ENCODE measurements around the gene FGD2.

The FGD2 gene

GRCh38 chr6:36970892-36971842 is 34.3 kb upstream of the FGD2 start:
- DNase-seq (ENCODE audit: low read depth) = no peak

DNA sequence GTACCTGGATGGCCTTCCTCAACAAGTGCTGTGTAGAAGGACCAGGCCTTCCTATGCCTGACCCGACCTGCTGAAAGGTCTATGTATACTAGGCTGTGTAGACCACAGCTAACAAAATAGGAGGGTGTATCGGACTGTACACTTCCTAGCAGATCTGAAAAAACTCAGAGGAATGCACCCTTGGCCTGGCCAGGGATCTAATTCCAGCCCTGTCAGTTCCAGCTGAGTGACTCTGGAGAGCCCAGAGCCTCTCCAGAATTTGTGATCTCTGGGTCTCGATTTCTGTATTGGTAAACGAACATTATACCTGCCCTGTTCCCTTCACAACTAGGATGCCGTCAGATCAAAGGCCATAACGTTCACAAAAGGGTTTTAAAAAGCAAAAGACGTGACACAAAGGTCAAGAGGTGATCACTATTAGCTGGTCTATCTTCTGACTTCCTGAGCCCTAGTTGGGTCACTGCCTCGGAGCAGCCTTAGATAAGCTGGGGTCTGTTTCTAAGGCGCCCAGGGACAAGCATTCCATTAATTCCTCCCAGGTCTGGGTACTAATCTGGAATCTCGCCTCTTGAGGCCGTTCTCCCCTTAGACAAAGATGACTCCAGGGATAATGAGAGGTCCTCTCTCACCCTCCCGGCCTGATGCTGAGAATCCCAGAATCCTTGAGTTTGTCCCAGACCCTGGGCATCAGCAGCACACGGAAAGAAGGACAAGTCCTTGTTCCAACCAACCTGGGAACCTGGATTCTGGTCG is 33.4 kb upstream of the FGD2 start:
- DNase-seq (ENCODE audit: low read depth) = no peak

DNA sequence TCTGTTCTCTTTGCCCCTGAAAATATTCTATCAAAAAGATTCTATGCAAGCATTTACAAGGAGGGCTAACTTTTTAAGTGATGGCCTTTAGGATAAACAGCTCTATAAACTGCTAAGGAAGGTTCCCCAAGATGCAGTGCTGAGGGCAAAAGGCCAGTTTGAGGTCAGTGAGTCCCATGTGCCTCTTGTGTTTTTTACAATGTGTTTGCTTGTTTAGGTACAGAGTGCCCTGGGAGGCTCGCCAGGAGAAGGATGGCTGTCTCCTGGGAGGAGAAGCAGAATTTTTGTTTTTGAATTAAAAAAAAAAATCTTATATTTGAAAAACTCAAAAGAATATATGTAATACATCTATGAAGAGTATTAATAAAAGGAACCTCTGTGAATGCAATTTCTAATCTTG is 32.3 kb upstream of the FGD2 start:
- DNase-seq (ENCODE audit: low read depth) = no peak

- no peak for DNase-seq (ENCODE audit: low read depth)
Measured at GRCh38 chr6:36973647-36974046, 31.8 kb upstream of the FGD2 start.

- no peak for DNase-seq (ENCODE audit: low read depth)
Measured at GRCh38 chr6:36975231-36976006, 30.0 kb upstream of the FGD2 start.

DNA sequence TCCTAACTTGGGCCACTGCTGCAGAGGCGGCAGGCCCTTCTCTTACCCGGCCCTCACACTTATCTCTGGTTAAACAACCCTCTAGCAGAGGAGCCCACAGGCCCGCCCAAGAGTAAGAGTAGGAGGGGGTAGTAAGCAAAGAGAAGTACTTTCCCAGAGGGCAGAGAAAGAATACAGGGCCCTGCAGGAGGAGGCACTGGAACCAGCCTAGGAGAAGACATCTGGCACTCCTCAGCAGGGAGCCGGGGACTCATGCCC is 29.5 kb upstream of the FGD2 start:
- no peak for DNase-seq (ENCODE audit: low read depth)

DNA sequence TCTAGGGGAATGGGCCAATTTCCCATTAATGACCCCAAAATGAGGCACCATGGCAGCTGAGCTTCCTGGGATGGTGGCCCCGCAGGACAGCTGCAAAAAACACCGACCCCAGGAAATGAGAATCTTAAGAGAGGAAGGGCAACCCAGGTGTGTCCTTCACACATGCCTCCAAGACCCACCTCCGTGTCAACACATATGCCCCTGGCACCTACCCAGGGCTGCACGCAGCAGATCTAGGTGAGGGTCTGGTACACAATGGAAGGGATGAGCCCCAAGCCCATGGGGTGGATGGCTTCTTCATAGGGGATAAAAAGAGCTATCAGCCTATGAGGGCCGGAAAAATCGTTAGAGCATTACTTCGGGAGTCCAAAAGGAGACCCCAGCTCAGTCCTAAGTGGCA is 28.9 kb upstream of the FGD2 start:
- no peak for DNase-seq (ENCODE audit: low read depth)

GRCh38 chr6:36976931-36977330 is 28.5 kb upstream of the FGD2 start:
- DNase-seq (ENCODE audit: low read depth) = no peak

DNA sequence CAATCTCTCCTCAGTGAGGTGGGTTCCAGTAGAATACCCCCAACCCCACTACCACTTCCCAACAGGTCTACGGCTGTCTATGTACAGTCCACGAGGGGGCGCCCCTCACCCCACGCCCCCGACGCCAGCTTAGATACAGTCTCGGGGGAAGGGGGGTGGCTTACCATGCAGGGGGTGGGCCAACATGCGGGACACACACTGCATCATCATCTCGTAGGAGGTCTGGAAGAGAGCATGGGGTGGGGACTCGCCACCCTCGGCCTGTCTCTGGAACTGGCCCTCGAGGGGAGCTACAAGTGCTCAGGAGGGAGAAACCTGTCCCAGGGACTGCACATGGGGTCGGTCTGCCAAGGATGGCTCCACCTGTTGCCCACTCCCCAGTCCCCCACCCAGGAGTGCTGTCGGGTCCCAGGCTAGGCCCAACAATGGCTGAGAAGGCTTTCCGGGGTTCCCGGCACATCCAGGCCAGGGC is 27.9 kb upstream of the FGD2 start:
- no peak for DNase-seq (ENCODE audit: low read depth)

- no peak for DNase-seq (ENCODE audit: low read depth)
Measured at GRCh38 chr6:36978421-36979346, 26.8 kb upstream of the FGD2 start.

GRCh38 chr6:36979347-36979742 is 26.1 kb upstream of the FGD2 start:
- no peak for DNase-seq (ENCODE audit: low read depth)

DNA sequence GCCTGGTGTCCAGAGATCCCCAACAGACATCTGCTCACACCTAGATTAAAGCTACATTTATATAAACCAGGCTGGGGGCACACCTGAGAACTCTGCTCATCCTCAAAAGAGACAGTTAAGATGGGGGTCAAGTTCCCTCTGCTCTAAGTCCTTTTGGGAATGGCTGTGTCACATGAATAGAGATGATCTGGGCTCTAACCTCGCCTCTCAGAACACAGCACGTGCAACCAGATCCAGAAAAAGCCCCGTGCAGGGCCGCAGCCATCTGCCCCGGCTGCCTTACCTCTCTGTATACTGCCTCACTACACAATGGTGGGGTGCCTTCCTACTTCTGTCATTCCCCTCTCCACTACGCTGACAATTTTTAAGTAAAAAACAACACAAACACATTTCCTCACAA is 25.3 kb upstream of the FGD2 start:
- DNase-seq (ENCODE audit: low read depth) = no peak

GRCh38 chr6:36980876-36981619 is 24.4 kb upstream of the FGD2 start:
- no peak for DNase-seq (ENCODE audit: low read depth)

- no peak for DNase-seq (ENCODE audit: low read depth)
Measured at GRCh38 chr6:36983538-36983937, 21.9 kb upstream of the FGD2 start.

DNA sequence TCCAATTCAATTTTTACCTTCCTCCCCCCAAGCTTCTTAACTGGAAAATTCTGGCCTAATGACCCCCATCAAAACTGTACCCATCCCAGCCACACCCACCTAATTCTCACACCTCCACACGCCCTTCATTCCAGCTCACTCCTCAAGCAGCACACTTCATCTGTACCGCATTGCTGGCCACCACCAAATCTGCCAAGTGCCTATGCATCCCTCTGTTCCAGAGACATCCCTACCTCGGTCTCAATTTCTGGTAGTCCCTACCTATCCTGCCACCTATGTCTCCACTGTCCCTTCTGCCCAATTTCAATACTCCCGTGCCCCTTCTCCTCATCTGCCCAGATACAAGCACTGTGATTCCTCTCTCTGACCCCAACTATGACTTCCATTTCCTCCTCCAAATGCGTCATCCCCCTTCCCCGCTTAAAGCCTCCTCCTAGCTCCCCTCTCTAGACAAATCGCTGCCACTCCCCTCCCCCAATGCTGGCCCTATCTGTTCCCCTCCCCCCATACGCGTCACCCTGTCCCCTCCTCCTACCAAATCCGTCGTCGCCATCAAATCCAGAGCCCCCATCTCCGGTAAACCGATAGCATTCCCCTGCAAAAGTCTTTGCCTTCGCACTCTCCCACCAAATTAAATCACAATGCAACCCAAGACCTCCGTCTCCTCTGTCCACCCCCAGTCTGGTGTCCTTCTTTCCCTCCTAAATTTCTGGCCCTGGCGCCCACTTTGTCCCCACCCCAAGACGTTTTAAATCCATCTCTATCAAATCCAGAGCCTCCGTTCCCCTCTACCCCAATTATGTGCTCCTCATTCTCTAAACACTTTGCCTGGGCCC is 20.7 kb upstream of the FGD2 start:
- DNase-seq (ENCODE audit: low read depth) = no peak

DNA sequence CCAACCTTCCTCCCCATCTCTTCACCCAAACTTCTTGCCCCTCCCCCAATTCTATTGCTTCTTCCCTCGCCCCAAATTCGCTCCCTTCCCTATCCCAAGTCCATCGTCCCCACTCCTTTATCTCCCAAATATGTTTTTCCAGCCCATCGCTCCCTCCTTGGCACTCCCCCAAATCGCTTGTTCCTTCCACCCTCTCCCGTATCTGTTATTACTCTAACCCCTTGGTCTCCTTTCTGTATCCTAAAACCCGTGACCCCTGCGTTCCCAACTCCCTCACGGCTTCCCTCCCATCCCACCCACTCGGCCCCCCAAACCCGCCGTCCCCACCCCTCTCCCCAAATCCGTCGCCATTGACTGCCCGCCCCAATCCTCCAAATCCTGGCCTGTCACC is 20.0 kb upstream of the FGD2 start:
- no peak for DNase-seq (ENCODE audit: low read depth)

- peak; percentile 79 for DNase-seq (ENCODE audit: low read depth)
Measured at GRCh38 chr6:36985808-36986703, 19.4 kb upstream of the FGD2 start, which contains the start of gene MTCH1. TSS of gene MTCH1 (minus strand) at chr6:36986196. CDS start at chr6:36986173, 23 bp downstream.

DNA sequence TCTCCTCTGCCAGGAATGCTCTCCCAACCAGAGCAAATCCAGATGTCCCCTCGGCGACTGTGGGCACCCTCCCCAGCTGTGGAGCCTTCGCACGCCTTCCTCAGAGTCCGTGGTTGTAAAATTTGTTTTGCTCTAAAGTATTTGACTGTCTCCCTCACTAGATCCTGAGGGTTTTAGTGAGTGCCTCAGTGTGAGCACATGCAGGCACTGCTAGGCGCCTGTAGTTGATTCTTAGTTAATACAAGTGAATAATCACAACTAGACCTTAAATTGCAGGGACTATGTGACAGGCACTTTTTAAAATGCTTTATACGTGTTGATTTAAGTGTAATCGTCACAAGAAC is 18.8 kb upstream of the FGD2 start:
- no peak for DNase-seq (ENCODE audit: low read depth)

DNA sequence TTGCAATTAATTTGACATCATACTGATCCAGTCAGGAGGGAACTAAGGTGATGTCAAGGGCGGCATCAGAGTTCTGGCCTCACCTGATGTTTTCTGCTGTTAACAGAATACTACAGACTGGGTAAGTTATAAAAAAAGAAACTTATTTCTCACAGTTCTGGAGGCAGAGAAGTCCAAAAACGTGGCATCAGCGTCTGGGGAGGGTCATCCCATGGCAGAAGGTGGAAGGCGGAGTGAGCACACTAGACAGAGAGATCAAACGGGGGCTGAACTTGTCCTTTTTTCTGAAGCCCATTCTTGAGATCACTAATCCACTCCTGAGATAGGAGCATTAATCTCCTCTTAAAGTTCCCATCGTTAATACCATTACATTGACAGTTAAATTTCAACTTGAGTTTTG is 16.2 kb upstream of the FGD2 start:
- DNase-seq (ENCODE audit: low read depth) = no peak
